ENCODE measurements around the gene TFAM.
"Not testable (repeated sequence)": the region's sequence is repeated elsewhere in the genome, so short reads cannot be mapped to it uniquely, and the experiment has no call there.

TFAM gene

GRCh38 chr10:58373442-58373827 lies 11.8 kb upstream of the TFAM start:
- peak; percentile 33 for DNase-seq

- no peak for DNase-seq
Measured at GRCh38 chr10:58382489-58382995, 2.7 kb upstream of the TFAM start.

DNA sequence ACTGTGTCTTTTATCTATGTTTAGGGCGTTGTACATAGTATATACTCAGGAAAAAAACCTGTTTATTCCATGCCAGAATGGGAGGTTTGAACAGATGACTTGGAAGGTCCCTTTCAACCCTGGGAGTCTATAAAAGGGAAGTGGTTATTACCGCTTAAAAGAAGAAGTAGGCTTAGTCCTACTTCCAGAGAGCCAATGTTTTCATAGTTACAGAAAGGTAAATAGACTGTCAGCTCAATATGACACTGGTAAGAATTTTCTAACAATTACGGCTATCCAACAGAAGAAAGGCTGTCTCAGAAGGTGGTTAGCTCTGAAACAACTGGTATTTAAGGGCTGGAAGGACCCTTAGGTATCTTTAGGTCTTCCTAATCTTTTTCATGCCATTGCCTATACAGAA lies 1.1 kb upstream of the TFAM start:
- DNase-seq, result no peak

- DNase-seq, result no peak
Measured at GRCh38 chr10:58384544-58384998, 639 bp upstream of the TFAM start.

DNA sequence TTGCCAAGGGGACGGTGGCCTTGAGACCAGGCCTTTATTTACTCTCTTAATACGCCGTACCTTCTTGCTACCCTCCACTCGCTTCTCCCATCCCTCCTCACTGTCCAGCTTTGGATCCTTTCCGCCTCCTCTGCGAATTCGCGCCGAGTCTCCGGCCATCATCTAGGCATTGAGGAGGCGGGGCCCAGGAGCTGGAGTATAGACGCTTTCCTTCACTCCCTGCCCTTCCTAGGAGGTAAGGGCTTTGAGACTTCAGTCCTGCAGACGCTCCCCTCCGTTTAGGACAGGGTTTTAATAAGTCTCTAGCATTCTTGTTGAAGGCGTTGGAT lies 538 bp downstream of the TFAM start:
- DNase-seq, result peak; percentile 33

GRCh38 chr10:58389024-58389423 lies 3.8 kb downstream of the TFAM start:
- no peak for DNase-seq

GRCh38 chr10:58393317-58393716 lies 8.1 kb downstream of the TFAM start:
- no peak for DNase-seq

DNA sequence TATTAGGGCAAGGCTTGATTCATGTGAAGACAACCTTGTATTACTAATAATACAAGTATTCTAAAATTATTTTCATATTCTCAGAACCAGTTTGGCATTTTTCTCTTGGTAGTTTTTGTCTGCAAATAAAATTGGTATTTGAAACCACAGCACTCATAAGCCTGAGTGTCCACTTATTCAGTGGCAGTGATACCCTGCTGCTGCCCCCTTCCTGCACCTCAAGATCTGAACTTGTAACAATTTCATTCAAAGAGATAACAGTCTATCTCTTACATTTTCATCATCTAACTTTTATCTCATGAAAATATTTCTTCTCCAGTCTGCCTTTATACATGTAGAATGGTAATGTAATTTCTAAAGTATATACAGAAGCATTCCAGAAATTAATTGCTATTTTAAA lies 9.3 kb downstream of the TFAM start:
- DNase-seq, result no peak

GRCh38 chr10:58396057-58396456 lies 10.8 kb downstream of the TFAM start:
- DNase-seq, result no peak

DNA sequence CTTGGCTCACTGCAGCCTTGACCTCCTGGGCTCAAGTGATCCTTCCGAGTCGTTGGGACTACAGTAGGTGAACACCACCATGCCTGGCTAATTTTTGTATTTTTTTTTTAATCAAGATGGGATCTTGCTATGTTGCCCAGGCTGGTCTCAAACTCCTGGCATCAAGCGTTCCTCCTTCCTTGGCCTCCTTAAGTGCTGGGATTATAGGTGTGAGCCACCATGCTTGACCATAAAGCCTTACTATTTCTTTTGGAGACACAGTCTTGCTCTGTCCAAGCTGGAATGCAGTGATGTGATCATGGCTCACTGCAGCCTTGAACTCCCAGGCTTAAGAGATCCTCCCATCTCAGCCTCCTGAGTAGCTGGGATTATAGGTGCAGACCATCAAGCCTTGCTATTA lies 12.6 kb downstream of the TFAM start:
- DNase-seq, result no peak

- peak; percentile 4 for DNase-seq
Measured at GRCh38 chr10:58399410-58399809, 14.2 kb downstream of the TFAM start.

GRCh38 chr10:58400609-58401008 lies 15.4 kb downstream of the TFAM start:
- peak; percentile 13 for DNase-seq

DNA sequence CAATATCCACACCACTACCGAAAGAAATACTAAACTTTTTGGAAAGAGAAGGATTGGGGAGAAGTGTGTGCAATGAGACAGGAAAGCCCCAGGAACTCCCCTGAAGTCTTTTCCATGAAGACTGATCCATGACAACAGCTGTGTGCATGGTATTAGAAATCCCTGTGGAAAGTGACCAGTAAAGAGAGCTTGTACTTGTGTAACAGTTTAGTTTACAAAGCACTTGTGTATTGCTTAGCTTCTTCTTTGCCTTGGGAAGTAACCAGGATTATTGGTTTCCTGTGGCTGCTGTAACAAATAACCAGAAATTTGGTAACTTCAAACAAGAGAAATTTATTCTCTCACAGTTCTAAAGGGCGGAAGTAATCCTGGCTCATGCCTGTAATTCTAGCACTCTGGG lies 18.8 kb downstream of the TFAM start:
- DNase-seq, result no peak

DNA sequence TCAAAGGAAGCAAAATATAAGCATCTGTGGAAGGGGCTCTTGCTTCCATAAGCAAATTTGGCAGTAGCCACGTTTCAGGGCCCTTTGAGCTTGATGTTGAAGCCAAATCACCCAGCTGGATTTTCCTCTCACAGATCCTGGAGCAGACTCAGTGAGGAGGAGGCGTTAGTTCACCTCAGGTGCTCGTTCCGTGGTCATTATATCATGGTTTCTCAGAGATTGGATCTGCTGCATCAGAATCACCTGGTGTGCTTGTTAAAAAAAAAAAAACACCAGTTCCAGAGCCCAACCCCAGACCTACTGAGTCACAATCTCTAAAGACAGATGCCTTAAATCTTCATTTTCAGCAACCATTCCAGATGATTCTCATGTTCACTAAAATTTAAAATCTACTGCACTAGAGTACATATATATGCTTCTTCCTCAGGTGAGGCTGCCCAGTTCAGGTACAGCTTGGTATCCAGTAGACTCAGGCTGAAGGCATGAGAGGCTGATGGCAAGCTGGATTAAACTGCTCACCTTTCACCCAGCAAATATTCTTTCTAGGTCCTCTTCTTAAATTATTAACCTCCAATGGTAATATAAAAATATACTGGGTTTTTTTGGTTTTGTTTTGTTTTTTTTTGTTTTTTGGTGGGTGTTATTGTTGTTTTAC lies 24.9 kb downstream of the TFAM start:
- DNase-seq, result no peak

DNA sequence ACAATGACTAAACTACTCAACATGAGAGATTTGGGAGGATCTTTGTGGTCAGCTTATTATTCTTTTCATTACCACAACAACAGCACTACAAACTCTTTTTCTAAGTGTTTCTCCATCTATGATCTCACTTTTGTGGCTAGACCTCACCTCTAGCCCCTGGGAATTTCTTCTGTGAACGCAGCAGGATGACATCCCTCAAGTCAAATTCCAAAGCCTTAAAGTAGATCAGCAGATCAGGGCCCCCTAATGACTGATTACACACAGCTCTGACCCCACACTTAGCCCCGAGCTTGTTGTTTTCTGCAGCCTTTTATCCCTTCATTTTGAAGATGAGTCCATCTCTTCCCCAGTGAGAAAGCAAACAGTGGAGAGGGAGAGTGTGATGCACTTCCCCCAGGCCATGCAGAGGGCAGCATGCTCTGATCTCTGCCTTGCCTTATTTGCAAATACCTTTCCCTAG lies 27.3 kb downstream of the TFAM start:
- peak; percentile 81 for DNase-seq

DNA sequence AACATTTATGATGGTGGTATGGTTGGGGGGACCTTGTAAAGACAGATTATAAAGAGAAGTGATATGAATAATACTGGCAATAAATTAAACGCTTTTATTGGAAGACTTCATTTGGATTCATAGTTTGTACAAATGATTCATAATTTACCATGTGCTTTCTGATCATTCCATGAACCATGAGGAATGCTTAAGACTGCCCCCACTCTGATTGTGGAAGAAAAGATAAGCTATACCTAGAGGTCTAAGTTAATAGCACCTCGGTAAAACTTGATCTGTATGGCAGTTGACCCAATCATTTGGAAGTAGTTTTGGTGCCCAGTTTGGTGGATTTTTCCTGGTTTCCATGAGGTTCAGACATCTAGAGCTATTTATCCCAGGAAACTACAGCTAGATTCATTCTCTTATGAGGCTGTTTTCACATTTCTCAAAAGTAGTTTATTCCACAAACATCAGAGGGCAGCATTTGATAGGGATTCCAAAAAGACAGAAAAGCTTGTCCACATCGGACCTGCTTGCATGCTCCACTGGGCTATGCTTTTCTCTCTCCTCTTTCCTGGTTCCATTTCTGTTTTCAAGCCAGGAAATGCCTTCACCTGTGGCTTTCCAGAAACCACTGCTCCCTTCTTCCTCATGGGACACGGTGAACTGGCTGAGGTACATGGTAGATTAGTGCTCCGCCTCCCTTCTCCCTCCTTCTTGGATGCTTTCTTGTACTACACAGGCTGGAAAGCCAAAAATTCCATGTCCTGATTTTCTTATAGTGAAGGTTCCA lies 29.2 kb downstream of the TFAM start:
- DNase-seq, result peak; percentile 48

GRCh38 chr10:58415757-58416156 lies 30.5 kb downstream of the TFAM start:
- DNase-seq, result no peak

DNA sequence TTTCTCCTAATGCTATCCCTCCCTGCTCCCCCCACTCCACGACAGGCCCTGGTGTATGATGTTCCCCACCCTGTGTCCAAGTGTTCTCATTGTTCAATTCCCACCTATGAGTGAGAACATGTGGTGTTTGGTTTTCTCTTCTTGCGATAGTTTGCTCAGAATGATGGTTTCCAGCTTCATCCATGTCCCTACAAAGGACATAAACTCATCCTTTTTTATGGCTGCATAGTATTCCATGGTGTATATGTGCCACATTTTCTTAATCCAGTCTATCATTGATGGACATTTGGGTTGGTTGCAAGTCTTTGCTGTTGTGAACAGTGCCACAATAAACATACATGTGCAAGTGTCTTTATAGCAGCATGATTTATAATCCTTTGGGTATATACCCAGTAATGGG lies 32.7 kb downstream of the TFAM start:
- DNase-seq, result not testable (repeated sequence)

- DNase-seq, result peak; percentile 54
Measured at GRCh38 chr10:58424176-58424575, 39.0 kb downstream of the TFAM start.

DNA sequence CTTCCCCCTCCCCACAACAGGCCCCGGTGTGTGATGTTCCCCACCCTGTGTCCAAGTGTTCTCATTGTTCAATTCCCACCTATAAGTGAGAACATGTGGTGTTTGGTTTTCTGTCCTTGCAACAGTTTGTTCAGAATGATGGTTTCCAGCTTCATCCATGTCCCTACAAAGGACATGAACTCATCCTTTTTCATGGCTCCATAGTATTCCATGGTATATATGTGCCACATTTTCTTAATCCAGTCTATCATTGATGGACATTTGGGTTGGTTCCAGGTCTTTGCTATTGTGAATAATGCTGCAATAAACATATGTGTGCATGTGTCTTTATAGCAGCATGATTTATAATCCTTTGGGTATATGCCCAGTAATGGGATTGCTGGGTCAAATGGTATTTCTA lies 43.2 kb downstream of the TFAM start:
- DNase-seq, result not testable (repeated sequence)

DNA sequence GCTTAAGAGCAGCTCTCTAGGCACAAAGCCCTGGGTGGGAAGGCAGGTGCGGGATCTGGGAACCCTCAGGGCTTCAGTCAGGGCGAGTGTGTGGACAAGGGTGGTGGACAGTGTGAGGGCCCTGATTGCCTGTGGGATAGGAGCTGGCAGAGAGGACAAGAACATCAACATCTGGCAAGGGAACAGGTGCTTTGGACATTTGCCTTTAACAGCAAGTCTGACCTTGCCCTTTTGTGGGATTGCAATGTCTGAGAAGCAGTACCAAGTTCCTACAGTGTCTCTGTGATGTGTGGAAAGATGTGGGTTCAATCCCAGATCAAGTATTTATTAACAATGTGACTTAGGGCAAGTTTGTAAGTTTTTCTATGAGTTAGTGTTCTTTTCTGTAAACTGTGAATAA lies 46.7 kb downstream of the TFAM start:
- no peak for DNase-seq

DNA sequence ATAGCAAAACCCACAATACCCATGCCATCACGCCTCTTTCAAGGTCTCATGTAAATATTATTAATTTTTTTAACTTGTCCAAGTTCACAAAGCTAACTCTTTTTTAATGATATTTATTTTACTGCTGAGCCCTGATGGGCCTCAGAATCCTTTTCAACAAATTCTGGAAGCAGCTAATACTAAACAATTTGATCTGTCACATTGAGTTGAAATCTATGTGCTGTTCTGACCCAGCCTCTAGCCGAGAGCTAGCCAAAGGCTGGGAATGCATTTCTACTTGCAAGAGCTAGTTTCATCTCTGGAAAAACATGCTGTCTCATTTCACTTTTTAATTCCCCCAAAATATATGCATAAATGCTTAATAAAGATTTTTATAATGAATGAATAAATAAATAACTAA lies 47.9 kb downstream of the TFAM start:
- DNase-seq, result no peak

DNA sequence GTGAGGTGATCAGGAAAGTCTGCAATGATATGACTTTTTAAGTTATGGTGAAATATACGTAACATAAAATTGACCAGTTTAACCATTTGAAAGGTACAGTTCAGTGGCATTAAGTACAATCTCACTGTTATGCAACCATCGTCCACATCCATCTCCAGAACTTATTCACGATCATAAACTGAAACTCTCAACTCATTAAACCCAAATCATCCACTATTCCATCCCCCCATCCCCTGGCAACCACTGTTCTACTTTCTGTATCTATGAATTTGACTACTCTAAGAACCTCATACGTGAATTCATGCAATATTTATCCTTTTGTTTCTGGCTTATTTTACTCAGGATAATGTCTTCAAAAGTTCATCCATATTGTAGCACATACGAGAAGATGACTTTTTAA lies 48.4 kb downstream of the TFAM start:
- DNase-seq, result no peak

GRCh38 chr10:58435297-58435985 lies 50.2 kb downstream of the TFAM start:
- DNase-seq, result peak; percentile 98
